Non-pigmented ciliary epithelial cell (primary cell): ENCODE results near the gene ITGB1.

ENCODE experiments used
- DNase-seq: peaks from one replicate; pipeline ENCODE4 v3.0.0-alpha.2; 2010; ENCODE audit warnings: low read depth

Gene ITGB1

DNA sequence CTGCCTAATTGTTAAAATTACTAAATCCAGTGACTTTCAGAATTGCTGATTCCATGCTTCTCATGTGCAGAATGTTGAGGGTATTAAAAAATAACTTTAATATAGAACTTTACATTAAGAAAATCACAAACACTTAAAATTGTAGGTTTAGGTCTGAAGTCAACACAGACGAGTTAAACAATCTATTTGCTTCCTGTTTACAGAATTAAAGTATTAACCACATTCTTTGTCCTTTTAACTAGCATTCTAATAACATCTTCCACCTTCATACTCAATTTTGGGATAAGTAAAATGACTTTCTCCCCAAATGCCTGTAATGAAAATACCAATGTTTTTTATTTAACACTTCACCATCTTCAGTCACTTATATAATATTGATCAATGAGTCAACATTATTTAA is 2.2 kb downstream of the ITGB1 start:
- no peak for DNase-seq

DNA sequence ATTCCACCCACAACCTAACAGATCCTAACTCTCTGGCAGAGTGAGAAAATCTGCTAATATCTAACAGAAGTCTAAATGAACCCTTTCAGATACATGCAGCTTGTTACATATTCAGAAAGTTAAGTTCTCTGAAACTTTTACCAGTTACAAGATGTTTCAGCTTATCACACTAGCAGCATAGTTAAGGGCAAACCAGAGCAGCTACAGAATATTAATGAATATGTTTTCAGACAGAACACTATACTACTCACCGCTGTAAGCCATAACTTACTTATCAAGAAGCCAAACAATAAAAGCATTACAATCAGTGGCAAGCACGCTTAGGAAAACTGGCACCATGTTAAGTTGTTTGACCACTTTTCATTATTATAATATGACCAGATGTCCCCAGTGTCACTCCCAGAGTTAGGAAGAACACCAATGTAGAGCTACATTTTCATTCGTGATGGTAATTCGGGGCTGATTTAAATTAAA is 2.7 kb downstream of the ITGB1 start:
- no peak for DNase-seq

DNA sequence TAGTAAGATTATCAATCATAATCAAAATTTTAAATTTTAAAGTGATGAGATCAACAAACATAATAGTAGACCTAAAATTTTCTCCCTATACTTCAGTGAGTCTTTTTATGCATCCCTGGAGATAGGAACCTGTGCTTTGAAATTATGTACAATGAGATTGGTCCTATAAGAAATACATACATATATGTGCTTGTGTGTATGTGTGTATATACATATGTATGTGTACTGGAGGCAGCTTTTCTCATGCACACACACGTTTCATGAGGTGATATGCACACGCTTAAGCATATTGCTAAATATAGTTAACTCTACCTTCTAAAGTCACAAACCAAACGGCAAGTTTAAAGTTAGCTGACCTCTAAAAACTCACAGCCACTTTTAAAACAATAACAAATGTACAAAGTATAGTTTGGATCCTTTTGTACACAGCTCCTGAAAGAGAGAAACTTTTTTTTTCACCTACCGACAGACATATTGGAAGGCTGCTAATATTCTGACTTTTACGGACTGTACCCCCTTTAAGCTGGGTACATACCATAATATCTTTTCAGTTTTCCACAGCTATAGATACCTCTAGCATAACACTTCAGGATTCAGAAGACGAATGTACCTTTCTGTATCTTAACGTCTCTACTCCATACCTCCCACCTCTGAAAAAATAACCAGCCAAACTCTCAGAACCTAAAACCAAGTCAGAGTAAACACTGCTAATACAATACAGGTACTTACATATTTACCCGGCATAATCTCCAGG is 3.3 kb downstream of the ITGB1 start:
- DNase-seq = no peak

DNA sequence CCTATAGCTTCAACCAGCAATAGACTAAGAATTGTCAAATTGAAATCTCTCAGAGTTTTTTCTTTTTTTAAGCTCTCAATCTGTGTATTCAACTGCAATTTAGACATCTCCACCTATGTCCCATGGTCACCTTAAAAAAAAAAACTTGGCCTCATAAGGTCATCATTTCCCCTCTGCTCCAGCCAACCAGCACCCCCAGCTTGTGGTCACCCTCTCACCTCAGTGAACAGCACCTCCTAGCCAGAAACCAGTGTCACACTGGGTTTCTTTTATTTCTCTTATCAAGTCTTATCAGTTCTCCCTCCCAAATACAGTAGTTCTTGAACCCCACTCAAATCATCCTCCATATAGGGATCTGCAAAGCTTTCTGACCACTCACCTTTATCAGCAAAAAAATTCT is 4.0 kb downstream of the ITGB1 start:
- DNase-seq = no peak

GRCh38 chr10:32953277-32953927 is 4.6 kb downstream of the ITGB1 start:
- no peak for DNase-seq

DNA sequence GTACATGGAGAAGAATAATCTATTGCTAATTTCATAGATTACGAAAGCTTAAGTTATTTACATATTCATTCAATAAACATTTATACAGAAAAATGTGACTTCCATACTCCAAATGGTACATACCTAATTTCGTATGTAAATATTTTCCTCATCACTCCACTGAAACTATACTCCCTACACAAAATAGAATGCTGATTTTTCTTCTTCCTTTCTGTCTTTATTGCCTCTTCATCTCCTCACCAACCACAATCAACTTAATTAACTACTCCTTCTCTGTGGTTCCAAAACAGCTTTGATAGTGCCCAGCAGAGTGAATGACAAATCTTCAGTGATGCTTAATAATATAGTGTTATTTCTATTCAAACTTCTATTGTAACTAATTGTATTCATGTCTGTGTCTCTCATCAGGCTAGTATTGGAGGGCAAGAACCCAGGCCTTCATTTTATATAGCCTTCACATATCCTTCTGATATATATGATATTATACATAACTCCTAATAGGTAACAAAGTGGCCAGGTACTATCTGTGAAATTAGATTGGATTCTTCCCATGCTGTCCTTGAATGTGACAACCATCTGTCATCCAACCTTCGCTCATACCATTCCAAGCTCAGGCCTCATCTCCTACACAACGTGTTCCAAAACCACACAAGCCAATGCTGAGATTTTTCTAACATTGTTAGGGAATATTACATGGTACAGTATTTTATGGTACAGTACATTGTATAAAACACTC is 5.3 kb downstream of the ITGB1 start:
- no peak for DNase-seq

DNA sequence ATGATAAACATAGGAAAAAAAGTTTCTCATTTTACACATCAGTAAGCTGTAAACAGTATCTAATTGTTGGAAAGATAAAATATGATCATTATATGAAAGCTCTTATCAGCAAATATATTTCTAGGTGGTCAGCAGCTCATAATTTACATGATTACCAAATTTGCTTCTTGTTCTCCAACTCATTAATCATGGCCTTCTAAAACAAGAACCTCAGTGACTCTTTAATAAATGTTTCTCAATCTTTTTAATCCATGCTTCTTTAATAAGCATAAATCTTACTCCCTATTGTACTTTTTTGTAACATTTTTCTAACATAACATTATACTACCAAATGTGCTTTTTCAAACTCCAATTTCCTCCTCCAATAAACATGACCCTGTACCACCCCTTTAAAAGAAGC is 5.9 kb downstream of the ITGB1 start:
- DNase-seq = no peak

- no peak for DNase-seq
These were observed 6.9 kb downstream of the ITGB1 start for GRCh38 chr10:32951111-32951510.

GRCh38 chr10:32950591-32951108 is 7.4 kb downstream of the ITGB1 start:
- no peak for DNase-seq

DNA sequence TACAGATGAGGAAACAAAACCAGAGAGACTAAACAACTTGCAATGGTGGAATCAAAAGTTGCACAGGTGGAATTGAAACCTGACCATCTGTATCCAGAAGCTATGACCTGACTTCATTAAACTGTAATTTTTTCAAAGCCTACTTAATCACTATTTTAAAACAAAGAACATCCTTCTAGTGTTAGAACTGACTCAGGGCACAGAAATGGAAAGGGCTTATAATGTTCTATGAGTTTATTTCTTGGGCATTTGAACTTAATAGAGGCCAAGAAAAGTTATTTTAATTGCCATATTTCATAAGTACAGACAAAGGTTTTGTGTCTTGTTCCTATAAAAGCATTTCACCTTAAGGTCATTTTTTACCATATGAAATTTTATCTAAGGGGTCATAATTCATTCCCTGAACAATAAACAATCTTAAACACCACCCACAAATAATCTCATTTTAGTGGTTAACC is 8.8 kb downstream of the ITGB1 start:
- no peak for DNase-seq

GRCh38 chr10:32948451-32948850 is 9.6 kb downstream of the ITGB1 start:
- DNase-seq = no peak

GRCh38 chr10:32947586-32947985 is 10.4 kb downstream of the ITGB1 start:
- DNase-seq = no peak

GRCh38 chr10:32946108-32946507 is 11.9 kb downstream of the ITGB1 start:
- no peak for DNase-seq

DNA sequence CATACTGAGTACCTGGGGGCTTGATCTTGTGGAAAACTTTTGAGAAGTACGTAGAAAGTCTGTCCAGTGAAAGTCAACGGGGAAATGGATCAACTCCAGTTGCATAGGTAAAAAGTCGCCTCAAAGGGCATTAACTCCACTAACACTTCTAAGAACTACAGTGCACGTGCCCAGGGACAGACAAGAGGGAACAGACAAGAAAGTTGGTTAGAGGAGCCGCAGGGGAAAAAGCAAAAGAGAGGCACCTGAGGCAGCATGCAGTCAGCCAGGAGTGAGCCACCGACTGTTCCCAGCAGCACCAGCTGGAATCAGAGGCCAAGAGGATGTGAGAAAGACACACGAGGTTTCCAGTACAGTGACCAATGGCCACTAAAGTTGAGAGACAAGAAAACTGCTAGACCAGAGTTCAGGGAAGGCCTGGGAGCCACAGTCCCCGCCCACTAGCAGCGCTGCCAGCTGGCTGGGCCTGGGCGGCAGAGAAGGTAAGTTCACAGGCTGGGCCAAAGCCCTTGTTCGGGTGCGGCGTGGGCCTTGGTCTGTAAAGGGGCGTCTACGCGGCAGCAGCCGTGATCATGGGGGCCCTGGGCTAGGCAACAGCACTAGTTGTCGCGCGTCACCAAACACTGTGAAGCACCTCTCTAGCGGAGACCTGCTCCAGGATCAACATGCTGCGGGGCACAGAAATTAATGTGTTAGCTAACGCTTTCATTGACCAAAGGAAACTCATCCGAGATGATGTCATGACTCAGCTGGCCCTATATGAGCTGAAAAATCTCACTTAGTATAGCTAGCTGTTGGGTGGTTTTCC is 14.0 kb downstream of the ITGB1 start:
- no peak for DNase-seq

DNA sequence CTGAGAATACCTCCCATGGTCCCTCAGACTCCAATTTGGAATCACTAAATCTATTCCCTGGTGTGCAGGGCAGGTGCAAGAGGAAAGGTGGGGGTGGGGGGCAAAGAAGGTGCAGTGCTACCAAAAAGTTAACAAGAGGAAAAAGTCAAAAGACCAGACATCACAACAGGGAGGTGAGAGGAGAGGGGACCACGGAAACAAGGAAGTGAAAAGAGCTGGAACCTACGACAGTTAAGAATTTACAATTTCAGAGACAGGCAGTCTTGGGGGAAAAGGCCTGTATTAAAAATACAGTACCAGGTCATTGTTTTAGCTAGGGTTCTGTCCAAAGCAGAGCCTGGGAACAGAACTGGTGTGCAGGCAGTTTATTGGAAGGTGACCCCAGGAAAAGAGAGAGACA is 14.6 kb downstream of the ITGB1 start:
- DNase-seq = no peak

DNA sequence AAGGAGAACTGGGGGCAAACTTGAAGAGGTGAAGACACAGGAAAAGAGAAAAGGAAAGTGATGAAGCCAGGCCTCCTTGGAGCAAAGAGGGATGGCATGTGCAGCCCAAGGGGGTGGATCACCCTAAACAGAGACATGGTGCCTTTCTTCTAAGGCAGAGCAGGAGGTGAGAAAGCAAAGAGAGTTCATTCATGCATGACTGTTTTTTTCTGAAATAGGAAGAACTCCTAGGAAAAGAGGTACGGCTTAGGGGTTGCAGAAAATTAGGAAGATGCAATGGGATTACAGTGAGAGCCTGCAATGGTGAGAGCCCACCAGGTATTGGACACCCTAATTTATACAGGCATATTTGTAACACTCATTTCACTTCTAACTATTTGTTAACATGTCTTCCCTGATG is 15.9 kb downstream of the ITGB1 start:
- DNase-seq = no peak

GRCh38 chr10:32941357-32941756 is 16.7 kb downstream of the ITGB1 start:
- no peak for DNase-seq

- DNase-seq = no peak
These were observed 17.4 kb downstream of the ITGB1 start for GRCh38 chr10:32940321-32941301.

- DNase-seq = no peak
These were observed 18.5 kb downstream of the ITGB1 start for GRCh38 chr10:32939296-32940111.

GRCh38 chr10:32938554-32939061 is 19.4 kb downstream of the ITGB1 start:
- DNase-seq = no peak
